Measurements from ENCODE around the gene ARSK.

The ARSK gene

GRCh38 chr5:95563367-95563766 lies 8.5 kb downstream of the ARSK start:
- DNase-seq (ENCODE audit: low read depth), result no peak

DNA sequence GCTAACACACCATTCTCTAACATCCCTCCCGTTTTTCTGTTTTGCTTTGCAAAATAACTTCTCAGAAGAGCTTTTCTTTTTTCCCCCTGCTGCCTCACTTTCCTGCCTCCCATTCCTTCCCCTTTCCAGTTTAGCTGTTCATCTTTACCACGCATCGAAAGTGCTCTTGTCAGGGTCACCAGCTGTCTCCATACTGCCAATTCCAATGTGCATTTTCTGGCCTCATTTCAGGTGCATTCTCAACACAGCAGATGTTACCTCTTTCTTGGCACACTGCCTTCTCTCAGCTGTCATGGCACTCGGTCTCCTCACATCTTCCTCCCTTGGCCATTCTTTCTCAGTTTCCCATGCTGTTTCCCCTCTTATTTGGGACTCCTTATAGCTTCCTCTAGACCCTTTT lies 9.5 kb downstream of the ARSK start:
- DNase-seq (ENCODE audit: low read depth), result peak; percentile 18

DNA sequence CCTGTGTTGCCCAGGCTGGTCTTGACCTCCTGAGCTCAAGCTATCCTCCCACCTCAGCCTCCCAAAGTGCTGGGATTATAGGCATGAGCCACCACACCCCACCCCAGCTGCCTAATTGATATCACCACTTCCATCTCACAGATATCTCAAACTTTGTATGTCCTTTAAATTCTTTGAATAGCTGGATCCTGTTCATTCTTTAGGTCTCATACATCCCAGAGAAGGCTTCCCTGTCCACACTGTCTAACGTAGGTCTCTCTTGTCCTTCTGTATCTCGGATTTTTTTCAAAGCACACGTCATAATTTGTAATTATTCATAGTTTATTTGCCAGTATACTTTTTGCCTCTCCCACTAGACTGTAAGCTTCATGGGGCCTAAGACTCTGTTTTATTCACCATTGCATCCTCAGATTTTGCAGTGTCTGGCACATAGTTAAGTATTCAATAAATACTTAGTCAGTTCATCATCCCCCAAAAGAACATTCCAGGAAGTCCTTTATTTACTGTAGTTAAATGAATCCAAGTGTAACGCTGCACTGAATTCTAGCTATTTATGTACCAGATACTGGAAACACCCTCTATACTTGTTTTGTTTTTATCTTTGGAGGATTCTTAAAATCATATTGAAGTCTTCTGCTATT lies 10.5 kb downstream of the ARSK start:
- peak; percentile 81 for DNase-seq (ENCODE audit: low read depth)

- DNase-seq (ENCODE audit: low read depth), result no peak
Measured at GRCh38 chr5:95572016-95572415, 17.1 kb downstream of the ARSK start.

- DNase-seq (ENCODE audit: low read depth), result no peak
Measured at GRCh38 chr5:95581576-95581975, 26.7 kb downstream of the ARSK start.

- DNase-seq (ENCODE audit: low read depth), result no peak
Measured at GRCh38 chr5:95583992-95584391, 29.1 kb downstream of the ARSK start.

GRCh38 chr5:95590880-95591279 lies 36.0 kb downstream of the ARSK start:
- DNase-seq (ENCODE audit: low read depth), result peak; percentile 26

DNA sequence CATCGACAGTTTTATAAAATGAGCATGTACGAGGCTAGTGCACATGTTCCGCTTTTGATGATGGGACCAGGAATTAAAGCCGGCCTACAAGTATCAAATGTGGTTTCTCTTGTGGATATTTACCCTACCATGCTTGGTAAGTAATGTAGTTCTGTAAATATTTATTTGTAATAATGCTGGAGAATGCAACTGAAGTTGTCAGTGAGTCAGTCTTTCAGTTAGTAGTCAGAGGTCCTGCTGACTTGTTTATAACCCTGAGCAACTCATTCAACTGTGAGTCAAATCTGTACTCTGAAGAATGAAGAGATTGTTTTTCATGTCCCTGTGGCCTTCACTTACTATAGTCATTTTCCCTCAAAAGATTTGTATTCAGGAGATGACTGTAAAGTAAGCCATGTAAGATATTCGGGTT lies 36.6 kb downstream of the ARSK start:
- DNase-seq (ENCODE audit: low read depth), result peak; percentile 97

DNA sequence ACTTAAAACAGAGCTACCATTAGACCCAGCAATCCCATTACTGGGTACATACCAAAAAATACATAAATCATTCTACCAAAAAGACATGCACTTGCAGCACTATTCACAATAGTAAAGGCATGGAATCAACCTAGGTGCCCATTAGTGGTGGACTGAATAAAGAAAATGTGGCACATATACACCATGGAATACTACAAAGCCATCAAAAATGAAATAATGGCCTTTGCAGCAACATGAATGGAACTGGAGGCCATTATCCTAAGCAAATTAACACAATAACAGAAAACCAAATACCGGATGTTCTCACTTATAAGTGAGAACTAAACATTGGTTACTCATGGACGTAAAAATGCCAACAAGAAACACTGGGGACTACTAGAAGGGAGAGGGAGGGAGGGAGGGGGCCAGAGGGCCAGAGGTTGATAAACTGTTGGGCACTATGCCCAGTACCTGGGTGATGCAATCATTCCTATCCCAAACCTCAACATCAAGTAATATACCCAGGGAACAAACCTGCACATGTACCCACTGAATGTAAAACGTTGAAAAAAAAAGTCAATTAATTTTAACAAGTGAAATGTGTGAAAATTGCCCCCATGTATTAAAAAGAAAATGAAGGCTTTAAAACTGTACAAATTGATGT lies 40.5 kb downstream of the ARSK start:
- no peak for DNase-seq (ENCODE audit: low read depth)

GRCh38 chr5:95599252-95599651 lies 44.4 kb downstream of the ARSK start:
- DNase-seq (ENCODE audit: low read depth), result no peak

DNA sequence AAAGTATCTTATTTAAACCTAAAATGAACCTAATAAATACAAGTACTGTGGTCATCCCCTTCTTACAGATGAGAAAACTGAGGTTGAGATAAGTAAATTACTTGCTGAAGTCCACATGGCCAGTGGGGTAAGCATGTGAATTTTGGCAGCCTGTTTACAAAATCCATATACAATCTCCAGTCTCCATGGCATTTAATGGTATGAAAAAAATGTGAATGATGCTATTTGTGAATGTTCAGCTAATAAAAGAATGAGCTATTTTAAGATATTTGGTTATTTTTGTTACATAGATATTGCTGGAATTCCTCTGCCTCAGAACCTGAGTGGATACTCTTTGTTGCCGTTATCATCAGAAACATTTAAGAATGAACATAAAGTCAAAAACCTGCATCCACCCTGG lies 45.7 kb downstream of the ARSK start:
- peak; percentile 64 for DNase-seq (ENCODE audit: low read depth)

DNA sequence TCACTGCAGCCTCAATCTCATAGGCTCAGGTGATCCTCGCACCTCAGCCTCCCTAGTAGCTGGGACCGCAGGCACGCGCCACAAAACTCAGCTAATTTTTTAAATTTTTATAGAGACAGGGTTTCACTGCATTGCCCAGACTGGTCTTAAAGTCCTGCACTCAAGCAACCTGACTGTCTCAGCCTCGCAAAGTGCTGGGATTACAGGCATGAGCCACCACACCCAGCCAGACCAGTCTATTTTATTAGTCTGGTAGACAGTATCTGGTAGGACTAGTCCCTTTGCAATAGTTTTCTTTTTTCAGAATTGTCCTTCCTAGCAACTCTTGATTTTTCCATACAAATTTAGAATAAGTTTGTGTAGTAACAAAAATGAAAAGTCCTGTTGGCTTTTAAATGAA lies 50.9 kb downstream of the ARSK start:
- DNase-seq (ENCODE audit: low read depth), result no peak

DNA sequence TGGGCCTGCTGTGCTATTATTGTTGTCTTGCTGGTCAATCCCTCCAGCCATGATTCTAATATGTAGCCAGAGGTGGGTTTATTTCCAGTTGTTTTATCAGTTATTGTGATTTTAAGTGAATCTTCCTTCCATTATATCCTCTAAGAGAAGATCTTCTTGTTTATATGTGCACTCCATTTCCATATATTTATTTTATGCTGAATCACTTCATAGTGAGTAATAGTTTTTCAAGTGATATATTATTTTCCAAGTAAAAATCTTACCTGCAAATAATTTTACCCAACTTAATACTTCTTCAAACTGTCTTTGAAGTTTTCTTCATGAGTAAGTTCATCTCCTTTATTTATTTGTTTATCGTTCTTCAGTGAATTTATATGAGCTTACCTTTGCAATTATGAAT lies 51.5 kb downstream of the ARSK start:
- DNase-seq (ENCODE audit: low read depth), result no peak

DNA sequence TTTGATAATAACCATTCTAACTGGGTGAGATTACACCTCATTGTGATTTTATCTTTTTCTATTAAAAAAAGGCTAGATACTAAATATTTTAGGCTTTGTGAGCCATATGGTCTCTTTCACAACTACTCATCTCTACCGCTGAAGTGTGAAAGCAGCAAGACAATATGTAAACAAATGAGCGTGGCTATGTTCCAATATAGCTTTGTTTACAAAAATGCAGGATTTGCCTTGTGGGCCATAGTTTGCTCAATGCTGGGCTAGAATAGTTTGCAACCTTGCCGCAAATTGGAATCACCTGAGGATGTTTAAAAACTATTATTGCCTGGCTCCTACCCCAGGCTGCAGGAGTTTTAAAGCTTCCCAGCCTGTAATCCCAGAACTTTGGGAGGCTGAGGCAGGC lies 54.8 kb downstream of the ARSK start:
- DNase-seq (ENCODE audit: low read depth), result peak; percentile 54

DNA sequence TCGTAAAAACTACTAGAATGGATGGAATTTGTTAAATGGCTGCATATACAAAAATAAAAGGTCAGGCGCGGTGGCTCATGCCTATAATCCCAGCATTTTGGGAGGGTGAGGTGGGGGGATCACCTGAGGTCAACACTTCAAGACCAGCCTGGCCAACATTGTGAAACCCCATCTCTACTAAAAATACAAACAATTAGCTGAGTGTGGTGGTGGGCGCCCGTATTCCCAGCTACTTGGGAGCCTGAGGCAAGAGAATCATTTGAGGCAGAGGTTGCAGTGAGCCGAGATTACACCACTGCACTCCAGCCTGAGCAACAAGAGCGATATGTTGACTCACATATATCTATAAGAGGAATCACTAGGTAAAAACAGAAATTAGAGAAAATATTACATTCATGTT lies 55.6 kb downstream of the ARSK start:
- DNase-seq (ENCODE audit: low read depth), result no peak

DNA sequence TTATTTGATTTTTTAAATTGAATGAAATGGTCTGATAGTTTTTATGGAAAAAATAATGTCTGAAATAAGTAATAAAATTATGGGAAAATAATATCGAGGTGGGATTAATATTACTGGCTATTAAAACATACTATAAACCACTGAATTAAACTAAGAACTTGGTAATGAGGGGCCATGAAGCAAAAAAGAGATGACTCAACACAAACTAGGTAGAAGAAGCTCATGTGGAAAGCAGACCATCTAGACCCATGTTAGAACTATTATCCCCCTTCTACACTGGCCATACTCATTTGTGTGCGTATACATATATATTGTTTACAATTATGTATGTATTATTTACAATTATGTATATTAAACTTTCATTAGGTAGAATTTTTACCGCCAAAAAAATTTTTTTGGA lies 56.5 kb downstream of the ARSK start:
- DNase-seq (ENCODE audit: low read depth), result no peak

DNA sequence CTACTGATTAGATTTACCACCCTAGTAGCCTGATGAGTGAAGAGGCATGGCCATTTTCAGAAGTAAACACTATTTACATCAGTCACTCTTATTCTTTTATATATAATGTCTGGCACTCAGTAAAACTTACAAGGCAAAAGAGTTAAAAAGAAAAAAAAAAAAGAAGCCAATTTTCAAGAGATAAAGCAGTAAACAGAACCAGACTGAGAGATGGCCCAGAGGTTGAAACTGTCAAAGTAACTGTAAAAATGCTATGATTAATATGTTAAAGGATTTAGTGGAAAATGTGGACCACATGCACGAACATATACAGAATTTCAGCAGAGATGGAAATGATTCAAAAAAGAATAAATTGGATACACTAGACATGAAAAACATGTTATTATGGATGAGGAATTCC lies 58.6 kb downstream of the ARSK start:
- DNase-seq (ENCODE audit: low read depth), result no peak

DNA sequence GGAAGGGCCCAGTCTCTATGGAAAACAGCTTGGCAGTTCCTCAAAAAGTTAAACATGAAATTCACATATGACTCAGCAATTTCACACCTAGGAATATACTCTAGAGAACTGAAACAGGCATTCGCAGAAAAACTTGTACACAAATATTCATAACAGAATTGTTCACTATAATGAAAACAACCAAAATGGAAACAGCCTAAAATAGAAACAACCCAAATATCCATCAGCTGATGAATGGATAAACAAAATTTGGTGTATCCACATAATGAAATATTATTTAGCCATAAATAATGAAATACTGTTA lies 60.2 kb downstream of the ARSK start:
- no peak for DNase-seq (ENCODE audit: low read depth)

GRCh38 chr5:95617057-95617456 lies 62.2 kb downstream of the ARSK start:
- DNase-seq (ENCODE audit: low read depth), result peak; percentile 84

DNA sequence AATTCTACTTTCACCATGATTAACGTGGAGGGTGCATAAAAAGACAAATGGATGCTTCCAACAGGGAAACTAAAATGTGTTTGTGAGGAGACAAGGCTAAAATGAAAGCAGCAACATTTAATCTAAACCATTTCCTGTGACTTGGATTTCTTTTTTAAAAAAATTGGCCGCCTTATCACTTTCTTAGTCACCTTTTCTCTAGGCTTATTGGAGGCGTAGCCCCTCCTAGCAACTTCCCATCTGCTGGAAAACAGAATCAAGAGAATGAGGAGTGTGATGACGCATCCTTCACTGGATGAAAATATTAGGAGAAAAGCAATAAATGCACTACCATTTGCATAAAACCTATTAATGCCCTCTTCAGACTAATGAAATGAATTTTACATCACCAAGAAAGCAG lies 64.2 kb downstream of the ARSK start:
- DNase-seq (ENCODE audit: low read depth), result peak; percentile 52

- no peak for DNase-seq (ENCODE audit: low read depth)
Measured at GRCh38 chr5:95619514-95620029, 64.7 kb downstream of the ARSK start.

DNA sequence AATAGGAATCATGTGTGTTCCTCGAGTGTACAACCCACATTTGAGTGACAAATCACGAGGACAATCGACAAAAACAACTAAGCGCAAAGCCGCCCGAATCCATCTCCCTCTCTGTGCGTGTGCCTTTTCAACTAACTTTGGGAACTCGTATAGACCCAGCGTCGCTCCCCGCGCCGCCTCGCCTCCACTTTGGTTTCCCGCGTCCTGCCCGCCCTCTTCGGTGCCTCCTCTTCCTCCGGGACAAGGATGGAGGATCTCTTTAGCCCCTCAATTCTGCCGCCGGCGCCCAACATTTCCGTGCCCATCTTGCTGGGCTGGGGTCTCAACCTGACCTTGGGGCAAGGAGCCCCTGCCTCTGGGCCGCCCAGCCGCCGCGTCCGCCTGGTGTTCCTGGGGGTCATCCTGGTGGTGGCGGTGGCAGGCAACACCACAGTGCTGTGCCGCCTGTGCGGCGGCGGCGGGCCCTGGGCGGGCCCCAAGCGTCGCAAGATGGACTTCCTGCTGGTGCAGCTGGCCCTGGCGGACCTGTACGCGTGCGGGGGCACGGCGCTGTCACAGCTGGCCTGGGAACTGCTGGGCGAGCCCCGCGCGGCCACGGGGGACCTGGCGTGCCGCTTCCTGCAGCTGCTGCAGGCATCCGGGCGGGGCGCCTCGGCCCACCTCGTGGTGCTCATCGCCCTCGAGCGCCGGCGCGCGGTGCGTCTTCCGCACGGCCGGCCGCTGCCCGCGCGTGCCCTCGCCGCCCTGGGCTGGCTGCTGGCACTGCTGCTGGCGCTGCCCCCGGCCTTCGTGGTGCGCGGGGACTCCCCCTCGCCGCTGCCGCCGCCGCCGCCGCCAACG lies 65.3 kb downstream of the ARSK start, which contains the start of gene GPR150:
GPR150 (plus strand) TSS at position 58 of the 840 bp plus-strand sequence; CDS start at position 247, 189 bp downstream.
- DNase-seq (ENCODE audit: low read depth), result peak; percentile 53

Data from iris pigment epithelial cell (primary cell).